Ammon's horn (tissue), 1 donor: ENCODE data around the gene LSM7.

Source experiments
- DNase-seq: peaks from one replicate; pipeline ENCODE4 v3.0.0-alpha.2; 2016; ENCODE audit warnings: low spot score

LSM7 gene

DNA sequence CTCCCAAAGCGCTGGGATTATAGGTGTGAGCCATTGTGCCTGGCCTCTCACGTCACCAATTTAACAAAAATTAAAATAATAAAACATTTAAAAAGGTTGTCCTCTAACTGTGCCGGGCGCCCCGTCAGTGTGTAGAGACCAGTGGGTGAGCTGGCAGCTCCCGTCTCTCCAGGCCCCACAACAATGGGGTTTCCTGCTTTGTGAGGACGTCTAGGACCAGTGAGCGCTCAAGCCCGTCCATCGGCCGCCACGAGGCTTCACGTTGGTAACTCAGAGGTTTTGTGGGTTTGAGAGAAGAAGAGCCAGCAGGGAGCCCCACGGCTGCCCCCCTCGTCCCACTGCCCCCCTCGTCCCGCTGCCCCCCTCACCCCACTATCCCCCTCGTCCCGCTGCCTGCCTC lies 4.7 kb downstream of the LSM7 start:
- DNase-seq, result no peak

DNA sequence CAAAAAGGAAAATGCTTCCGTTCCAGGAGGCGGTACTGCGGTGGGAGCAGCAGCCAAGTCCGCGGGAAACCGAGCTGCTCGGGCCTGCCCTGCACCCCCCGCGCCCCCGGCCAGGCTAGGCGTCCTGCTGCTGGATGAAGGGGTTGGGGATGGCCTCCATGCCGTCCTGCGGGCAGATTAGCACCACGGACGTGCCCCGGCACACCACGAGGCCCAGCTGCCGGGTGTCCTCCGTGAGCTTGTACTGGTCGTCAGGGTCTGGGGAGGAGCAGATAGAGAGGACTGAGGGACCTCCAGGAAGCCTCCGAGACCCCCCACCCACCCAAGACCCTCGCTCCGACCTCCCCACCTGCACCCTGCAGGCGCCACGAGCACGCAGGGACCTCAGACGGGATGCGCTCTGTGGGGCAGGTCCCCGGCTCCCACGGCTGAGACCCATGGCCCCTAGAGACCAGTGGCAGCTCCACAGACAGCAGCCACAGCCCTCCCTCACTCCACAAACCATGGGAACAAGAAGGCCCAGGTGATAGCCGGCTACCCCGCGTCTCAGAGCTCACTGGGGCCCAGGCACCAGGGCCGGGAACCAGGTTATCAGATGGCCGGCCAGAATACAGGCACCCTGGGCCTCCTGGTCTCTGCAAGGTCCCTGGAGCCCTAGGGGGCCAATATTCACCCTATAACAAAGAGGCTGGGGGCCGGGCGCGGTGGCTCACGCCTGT lies 6.7 kb downstream of the LSM7 start:
- DNase-seq, result no peak

DNA sequence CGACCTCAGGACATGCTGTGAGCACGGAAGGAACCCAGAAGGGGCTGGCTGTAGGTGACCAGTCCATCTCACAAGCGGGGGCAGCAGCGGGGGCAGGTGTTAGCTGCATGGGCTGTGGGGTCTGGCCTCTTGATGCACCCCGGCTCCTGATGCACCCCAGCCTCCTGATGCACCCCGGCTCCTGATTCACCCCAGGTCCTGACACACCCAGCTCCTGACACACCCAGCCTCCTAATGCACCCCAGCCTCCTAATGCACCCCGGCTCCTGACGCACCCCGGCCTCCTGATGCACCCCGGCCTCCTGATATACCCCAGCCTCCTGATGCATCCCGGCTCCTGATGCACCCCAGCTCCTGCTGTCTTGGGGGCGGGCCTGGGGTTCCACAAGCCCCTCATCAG lies 7.4 kb downstream of the LSM7 start:
- no peak for DNase-seq

DNA sequence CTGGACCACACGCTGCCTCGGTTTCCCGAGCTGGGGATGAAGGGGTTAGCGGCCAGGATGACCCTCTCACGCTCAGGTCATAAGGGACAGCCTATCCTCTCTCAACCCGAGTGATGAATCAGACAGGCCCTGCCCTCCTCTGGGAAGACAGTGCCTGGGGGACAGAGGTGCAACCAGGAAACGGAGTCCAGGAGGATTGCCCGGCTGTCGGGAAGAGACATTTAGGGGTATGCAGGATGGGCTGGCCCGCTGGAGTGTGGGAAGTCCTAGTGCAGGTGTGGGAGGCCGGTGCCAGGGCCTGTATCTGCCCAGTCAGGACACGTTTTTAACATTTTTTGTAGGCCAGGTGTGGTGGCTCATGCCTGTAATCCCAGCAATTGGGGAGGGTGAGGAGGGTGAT lies 8.3 kb downstream of the LSM7 start:
- DNase-seq, result no peak

DNA sequence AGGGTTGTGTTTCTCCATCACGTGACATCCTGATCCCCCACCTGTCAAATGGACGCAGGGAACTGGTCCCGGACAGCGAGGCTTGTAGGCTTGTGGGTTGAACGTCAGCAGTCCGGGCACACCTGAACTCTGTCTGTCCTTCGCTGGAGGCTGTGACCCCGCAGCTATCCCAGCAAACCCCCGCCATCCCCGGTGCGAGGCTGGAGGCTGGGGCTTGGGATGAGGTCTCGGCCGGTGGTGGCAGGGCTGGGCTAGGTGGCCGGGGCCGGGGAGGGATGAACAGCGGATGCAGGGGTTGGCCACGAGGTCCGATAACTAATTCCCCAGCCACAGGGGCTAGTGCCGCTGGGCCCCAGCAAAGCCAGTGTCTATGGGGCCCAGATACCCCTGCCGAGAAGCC lies 8.8 kb downstream of the LSM7 start:
- DNase-seq, result no peak

DNA sequence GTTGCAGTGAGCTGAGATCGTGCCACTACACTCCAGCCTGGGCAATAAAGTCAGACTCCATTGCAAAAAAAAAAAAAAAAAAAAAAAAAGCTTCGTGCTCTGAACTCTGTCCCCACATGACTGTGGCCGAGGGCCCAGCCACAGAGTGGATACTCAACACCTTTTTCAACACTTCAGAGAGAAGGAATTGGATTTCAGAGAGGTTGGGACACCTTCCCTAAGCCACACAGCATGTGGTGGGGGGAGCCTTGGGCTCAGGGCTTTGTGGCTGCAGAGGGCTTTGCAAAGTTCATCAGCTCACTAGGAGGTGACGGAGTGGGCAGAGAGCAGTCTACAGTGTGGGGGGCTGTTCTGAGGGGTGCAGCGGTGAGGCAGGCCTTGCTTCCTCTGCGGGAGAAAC lies 9.5 kb downstream of the LSM7 start:
- DNase-seq, result no peak

DNA sequence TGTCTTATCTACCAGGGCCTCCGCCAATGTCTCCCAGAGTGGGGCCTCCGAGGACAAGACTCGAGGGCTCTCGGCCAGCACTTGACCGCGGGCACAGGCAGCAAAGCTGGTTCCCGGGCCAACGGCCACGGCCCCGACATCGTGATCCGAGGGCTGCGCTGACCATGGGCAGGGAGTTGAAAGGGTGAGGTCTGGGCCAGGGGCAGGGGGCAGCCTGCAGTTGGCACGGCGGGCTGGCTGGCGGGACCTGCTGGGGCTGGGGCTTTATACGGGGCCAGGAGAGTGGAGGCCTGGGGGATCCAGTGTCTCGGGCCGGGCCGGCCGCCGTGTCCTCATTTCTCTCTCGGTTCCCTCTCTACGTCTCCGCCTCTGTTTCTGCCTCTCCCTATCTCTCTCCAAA lies 10.6 kb downstream of the LSM7 start:
- DNase-seq, result no peak

DNA sequence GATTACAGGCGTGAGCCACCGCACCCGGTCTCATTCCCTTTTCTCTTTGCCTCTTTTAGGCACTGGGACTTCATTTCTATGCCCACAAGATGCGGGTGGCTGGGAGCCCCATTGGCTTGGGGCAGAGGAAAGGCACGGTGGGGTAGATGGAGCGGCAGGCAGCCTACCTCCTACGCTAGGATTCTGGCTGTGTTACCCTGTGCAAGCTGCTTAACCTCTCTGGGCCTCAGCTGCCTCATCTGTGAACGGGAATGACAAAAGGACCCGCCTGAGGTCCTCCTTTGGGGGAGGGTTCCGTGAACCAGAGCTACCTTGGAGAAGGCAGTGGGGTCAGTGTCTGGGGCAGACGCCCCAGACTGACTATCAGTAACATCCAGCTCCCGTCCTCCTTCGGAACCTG lies 11.1 kb downstream of the LSM7 start:
- DNase-seq, result no peak

DNA sequence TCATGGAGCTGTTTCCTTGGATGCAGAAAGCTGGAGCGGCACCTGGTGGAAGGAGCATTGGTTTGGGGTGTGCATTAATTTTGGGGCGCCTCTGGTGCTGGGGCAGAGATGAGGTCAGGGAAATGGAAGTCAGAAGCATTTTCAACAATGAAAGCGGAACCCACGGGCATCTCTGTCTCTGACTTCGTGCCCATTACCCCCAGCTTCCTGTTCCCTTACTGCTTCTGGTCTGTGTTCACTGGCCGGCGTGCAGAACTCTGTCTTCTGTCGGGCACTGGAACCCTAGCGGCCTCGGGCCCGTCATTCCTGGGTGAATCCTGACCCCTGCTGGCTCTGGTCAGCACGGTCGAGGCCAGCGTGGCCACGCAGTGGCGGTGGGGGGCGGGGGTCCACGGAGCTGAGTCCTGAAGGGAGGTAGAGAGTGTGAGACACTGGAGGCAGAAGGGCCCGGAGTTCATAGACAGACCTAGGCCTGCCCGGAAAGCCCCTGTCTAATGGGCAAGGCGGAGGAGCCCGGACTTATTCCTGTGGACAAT lies 12.5 kb downstream of the LSM7 start:
- DNase-seq, result peak; percentile 87

DNA sequence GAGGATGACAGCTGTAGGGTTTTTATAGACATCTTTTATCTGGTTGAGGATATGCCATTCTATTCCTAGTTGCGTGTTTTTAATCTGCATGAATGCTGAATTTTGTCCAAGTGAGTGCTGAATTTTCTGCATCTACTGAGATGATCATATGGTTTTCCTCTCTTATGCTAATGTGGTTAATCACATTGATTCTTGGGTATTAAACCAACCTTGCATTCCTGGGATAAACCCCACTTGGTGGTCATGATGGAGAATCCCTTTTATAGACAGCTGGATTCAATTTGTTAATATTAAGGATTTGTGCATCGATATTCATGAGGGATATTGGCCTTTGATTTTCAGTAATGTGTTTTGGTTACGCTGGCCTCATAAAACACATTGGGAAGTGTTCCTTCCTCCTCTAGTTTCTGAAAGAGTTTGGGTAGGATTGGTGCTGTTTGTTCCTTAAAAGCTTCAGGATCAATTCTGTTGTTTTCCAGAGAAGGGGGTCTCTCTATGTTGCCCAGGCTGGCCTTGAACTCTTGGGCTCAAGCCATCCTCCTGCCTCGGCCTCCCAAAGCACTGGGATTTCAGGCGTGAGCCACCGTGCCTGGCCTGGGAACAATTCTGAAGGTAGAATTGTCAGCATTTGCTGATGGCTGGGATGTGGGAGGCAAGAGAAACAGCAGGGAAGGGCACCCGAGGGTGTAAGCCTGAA lies 13.1 kb downstream of the LSM7 start:
- no peak for DNase-seq

DNA sequence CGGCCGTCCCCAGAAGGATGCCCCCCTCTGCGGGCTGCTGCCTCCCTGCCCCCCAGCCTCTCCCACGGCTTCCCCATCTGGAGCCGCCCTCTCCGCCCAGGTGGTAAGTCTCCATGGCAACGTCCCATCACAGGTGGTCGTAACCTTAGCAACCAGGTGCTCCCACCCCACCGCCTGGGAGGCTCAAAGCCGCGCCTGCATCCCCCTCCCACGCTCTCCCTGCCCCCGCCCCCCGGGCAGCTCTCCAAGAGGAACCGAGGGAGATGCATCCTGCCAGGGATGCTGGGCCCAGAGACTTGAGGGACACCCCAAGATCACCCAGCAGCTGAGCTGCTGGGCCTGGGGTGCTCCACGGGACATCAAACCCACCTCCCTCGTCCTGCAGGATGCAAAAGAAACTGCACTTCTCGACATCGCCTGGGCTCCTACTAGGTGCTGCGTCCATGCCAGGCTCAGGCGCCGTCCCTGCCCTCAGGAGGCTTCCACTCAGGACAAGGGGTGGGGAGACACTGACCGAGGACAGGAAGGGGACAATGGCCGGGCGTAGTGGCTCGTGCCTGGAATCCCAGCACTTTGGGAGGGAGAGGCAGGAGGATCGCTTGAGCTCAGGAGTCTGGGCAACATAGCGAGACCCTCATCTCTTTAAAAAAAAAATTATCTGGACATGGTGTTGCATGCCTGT lies 15.4 kb downstream of the LSM7 start:
- DNase-seq, result no peak

DNA sequence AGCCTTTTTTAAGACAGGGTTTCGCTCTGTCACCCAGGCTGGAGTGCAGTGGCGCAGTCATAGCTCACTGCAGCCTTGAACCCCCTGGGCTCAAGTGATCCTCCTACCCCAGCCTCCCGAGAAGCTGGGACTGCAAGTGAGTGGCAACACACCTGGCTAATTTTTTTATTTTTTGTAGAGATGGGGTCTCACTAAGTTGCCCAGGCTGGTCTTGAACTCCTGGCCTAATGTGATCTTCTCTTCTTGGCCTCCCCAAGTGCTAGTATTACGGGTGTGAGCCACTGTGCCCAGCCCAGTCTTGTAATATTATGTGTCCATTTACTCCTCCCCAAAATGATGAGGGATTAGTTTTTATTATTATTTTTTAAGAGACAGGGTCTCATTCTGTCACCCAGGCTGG lies 17.3 kb downstream of the LSM7 start:
- no peak for DNase-seq

DNA sequence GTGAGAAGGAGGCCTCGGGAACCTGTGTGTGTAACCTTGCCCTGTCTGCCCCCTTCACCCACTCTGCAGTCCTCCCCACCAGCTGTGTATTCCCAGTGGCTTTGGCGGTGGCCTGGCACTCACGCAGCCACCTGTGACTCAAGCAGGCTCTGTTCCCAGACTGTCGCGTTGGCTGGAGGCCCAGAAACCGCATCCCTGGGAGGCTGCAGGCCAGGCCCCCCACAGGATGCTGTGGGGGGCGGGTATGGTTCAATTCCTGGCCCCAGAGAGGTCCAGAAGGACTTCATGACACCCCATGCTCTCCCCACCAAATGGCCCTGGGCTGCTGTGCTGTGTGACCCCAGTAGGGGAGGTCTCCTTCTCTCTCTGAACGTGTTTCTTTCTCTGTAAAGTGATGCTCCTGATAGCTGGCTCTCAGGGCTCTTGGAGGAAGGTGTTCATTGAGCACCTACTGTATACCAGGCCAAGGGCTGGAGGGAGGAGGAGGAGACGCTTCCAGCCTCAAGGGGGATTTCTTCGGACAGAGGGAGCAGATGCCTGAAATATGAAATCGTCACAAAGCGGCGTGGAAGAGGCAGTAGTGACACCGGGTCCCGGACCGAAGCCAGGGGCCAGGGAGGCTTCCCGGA lies 18.5 kb downstream of the LSM7 start:
- DNase-seq, result peak; percentile 51

DNA sequence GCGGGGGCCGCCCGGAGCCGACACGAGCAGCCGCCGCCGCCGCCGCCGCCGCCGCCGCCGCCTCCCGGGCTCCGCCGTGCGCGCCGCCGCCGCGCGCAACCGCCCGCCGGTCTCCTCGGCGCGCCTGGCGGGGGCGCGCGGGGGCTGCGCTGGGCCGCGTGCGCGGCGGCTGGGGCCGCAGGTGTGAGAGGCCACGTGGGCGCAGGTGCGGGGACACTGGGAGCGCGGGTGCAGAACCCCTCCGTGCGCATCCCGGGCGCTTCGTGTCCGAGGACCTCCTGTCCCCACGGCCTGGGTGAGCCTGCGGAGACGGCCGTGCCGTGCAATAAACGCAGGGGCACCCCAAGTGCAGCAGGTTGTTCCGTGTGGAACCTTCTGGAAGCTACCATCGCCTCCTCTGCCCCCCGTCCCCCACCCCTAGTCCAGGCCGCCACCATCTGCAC lies 20.3 kb downstream of the LSM7 start, which contains the start of gene LINGO3:
Gene LINGO3 (minus strand): TSS at position 41 of the 443 bp plus-strand sequence. CDS start 16,378 bp downstream, outside the sequence.
- no peak for DNase-seq

DNA sequence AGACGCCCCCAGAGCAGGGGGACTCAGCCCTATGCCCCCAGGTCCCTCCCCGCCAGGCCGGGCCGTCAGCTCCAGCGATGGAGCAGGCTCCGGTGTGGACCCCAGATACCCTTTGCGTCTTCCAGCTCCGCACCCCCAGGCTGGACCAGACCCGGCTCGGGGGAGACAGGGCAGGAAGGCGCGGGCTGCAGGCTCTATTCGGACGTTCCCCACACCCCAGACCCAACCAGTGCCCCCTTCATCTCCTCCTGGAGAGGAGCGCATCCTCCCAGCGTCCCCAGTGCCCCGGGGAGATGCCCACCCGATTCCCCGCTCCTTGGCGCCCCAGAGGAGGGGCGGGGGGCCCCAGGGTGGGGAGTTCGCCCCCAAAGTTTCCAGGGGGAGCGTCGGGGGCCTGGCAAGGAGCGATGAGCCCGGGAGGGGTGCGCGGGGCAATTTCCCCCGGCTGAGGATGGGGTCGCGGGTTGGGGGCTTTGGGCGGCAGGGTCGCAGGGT lies 20.8 kb downstream of the LSM7 start:
- no peak for DNase-seq

DNA sequence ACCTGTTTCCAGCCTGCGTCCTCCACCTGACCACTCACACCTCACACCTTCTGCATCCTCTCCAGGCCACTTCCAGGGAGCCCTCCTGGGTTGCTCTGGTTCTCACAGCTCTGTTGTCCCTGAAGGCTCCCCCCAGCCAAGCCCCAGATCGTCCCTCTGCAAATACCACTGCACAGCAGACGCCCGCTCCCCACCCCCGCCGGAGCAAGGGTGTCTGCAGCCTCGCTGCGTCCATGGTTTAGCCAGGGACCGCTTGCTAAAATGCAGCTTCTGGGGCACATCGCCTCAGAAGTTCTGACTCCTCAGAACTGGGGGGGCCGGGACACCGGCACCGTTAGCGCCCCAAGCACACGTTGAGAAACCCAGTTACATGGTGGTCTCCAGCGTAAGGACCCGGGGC lies 21.4 kb downstream of the LSM7 start:
- DNase-seq, result no peak

DNA sequence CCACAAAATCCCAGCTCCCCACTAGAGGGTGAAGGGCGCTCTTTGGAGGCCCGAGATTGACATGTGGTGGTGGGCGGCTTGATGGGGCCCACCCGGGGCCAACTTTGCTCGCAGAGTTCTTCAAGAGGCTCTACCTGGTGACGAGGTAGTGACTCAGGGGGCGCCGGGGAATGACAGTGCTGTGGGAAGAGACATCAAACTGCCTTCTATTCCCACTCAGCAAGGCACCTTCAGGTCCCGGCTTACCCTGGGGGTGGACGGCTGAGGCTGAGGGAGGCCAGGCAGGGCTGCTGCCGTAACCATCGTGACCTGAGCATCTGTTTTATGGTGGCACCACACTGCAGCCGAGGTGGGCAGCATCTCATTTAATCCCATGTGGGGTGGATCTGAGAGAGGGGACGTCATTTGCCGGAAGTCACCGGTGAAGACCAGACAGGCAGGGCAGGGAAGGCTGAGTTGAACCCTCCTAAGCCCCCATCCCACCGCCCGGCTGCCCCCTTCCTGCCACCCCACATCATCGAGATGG lies 22.0 kb downstream of the LSM7 start:
- no peak for DNase-seq

DNA sequence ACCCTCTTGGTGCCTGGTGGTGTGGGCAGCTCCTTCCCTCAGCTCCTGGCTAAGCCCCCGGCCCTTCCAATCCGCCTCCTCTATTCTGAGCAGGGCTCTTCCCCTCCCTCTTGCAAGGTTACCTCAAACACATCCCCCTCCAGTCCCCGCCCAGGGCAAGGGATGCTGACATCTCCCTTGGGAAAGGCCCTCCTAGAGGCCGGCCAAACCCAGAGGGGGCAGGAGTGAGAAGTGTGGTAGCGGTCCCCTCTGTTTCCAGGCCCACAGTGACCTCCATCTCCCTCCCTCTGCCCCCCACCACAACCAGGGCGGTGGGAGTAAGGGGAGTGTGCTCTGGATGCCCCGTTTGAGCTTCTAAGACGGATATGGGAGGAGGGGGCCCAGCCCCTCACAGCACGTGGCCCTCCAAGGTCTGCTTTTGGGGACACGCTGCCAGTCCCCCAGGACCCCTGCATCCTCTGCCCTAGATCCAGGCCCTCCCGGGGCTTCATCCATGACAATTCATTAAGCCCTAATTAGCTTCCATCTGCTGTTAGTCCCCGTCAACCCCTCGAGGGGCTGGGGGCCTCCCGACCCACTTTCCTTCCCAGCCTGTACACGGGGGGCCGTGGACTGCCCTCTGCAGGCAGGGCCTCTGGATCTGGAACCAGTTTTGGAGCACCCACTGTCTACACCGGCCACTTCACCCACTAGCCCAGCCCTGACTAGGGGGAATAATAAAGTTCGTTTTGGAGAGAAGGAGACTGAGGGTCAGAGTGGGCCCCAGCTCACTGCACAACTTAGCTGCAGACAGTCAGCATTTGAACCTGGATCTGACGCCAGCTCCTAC lies 22.7 kb downstream of the LSM7 start:
- no peak for DNase-seq

DNA sequence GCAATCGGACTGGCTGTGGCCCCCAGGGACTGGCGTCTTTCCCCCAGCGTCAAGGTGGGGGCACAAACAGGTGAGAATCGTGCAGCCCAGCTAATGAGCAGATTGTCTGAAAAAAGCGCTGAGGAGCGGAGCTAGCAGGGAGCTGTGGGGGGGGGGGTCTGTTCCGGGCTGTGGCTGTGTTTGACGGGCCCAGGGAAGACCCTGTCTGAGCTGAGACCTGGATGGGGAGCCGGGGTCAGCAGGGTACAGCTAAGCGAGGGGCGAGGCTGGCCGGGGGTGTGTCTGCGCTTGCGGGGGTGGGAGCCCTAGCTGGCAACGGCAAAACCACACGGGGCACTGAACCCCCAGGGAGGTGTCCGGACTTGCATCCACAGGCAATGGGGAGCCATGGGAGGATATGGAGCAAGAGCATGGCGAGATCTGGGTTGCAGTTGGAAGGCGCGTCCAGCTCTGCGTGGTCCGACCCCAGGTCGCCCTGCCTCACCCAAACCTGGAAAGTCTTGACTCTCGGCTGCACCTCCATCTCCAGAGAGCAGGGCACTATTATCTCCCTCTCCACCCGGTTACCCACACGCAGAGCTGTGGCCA lies 25.1 kb downstream of the LSM7 start:
- no peak for DNase-seq

DNA sequence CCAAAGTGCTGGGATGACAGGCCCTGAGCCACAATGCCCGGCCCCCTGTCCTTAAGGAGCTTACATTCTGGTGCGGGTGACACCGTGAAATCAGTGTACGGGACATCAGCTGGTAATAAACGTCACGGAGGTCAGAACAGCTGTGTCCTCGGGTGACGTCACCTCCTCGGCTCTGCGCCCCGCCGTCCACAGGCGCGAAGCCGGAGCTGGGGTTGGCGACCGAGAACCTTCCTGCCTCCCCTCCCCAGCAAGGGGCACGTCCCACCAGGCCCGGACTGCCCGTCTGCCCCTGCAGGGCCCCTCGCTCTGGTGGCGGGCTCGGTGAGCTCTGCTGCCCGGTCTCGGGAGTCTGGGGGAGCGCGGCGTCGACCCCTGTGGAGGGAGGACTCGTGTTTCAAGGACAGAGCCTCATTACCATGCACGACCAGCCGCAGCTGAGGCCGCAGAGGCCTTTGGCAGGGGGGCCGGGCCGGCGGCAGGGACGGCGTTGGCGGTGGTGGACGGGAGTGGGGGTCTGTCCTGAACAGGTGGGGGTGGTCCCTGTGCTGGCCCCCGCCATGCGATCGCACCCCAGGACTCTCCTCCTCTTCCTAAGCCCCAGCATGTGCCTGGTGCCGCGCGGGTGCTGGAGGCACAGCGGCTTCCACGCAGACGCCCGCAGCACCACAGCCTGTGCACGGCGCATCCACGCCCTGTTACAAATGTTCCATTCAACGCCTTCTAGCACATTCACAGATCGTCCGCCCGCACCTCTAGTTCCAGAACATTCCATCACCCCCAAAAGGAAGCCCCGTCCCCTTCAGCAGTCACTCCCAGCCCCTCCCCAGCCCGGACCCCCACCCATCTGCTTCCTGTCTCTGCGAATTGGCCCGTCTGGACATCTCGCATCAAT lies 25.8 kb downstream of the LSM7 start:
- DNase-seq, result no peak
